ENCODE measurements around the gene NOSTRIN. TPM values are rescaled to one million over a fixed set of nuclear protein-coding genes. Genes with fewer than 3 reads are reported as not detected.
"Not testable (repeated sequence)": the region's sequence is repeated elsewhere in the genome, so short reads cannot be mapped to it uniquely, and the experiment has no call there.

The NOSTRIN gene
- total RNA-seq, 1 donor = 0.27 TPM

DNA sequence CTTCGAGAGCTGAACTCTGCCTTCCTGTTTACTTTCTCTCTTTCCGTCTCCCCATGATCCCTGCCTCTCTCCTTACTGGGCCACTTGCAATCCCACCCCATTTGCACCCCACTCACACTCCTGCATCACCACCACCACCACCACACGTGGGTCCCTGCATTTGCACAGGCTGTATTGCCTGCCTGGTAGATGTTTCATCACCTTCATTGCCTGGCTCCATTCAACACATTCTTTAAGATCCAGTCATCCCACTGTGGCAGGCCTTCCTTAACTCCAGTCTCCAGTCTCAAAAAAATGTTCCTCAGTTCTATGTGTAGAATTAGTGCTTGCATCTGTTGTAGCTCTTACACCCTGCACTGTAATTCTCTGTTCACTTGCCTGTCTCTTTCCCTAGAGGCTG lies 13.9 kb downstream of the NOSTRIN start:
- no peak for DNase-seq (ENCODE audit: low read depth in 2 of 3, low spot score in 2 of 3)

DNA sequence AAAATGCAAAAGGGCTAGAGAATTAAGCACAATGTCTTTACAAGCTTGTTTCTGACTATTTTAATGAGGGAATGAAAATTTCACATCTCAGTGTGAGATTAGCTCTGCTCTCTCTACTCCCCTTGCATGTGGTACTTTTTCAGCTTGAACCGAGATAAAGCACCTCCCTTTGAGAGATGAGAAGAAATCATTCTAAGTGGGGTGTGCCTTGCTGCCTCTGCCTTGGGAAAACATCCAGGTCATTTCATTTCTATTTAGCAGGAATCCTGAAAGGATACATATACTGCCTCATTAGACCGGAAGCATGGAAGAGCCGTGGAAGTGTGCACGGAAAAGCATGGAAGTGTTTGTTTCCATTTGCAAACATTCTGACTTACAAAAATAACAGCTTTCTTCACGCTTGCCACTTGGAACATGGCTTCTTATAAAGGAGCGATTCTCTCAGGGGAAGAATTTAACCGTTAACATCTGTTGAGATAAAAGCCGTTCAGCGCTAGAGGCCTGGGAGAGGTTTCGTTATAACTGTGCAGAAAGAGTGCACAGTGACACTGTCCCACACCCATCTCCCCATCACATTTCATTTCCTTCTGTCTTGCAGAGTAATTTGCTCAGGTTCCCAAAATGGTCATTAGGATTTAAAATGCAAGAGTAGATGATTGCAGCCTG lies 16.7 kb downstream of the NOSTRIN start:
- DNase-seq (ENCODE audit: low read depth in 2 of 3, low spot score in 2 of 3) = no peak

- DNase-seq (ENCODE audit: low read depth in 2 of 3, low spot score in 2 of 3) = no peak
Observed at GRCh38 chr2:168819829-168820489, 17.5 kb downstream of the NOSTRIN start.

DNA sequence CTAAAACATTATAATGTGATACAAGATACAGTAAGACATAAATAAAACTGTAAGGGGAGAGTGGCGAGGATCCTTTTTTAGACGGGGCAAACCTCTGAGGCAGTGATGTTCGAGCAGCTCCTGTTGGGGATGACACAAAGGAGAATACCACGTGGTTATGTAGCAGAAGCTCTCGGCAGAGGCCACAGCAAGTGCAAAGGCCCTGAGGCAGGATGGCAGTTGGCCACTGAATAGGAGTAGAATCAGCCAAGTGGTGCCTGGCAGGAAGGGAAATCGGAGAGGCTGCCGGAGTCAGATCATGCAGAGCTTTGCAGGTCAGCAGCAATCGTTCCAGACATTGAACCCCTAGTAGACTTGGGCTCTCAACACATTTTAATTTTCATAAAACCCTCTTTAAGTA lies 19.1 kb downstream of the NOSTRIN start:
- DNase-seq (ENCODE audit: low read depth in 2 of 3, low spot score in 2 of 3) = no peak

GRCh38 chr2:168821992-168822391 lies 19.6 kb downstream of the NOSTRIN start:
- DNase-seq (ENCODE audit: low read depth in 2 of 3, low spot score in 2 of 3) = no peak

GRCh38 chr2:168825126-168825525 lies 22.7 kb downstream of the NOSTRIN start:
- no peak for DNase-seq (ENCODE audit: low read depth in 2 of 3, low spot score in 2 of 3)

DNA sequence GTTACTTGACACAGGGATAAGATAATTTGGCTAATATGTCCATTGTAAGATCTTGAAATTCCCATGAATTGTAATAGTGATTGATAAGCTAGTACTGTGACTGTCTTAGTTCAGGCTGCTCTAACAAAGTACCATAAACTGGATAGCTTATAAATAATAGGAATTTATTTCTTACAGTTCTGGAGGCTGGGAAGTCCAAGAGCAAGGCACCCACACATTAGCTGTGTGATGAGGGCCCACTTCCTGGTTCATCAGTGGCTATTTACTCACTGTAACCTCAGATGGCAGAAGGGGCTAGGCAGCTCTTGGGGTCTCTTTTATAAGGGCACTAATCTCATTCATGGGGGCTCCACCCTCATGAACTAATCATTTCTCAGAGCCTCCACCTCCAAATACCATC lies 28.5 kb downstream of the NOSTRIN start:
- DNase-seq (ENCODE audit: low read depth in 2 of 3, low spot score in 2 of 3) = no peak

DNA sequence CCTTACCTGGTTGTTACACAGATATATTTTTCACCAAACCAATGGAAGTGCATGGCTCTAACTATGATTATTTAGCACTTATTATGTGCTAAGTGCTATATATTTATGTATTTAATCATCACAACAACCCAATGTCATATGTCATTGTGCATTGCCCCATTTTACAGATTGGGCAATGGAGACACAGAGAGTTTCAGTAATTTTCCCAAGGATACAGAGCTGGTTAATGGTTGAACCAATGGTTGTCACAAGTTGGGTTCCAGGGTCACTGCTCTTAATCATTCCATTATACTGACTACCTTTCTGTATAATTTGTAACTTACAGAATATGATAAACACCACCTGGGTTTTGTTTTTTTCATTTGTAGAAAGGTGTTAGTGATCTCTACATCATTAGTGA lies 29.2 kb downstream of the NOSTRIN start:
- DNase-seq (ENCODE audit: low read depth in 2 of 3, low spot score in 2 of 3) = no peak

DNA sequence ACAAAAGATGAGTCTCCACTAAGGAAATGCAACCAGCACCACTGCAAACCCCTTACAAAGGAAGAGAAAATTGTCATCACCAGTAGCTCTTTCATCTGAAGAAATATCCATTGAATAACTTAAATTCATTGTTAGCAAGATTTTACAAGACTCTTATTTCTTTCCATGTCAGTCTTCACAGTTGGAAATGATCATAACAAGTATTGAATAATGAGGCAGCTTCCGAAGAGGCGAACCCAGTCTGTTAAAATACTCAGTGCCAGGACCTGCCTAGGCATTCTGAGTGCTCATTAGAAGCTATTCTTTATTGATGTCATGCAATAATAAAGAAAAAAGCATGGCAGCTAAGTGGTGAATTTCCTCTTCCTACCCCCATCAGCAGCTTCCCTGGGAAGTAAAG lies 33.5 kb downstream of the NOSTRIN start:
- no peak for DNase-seq (ENCODE audit: low read depth in 2 of 3, low spot score in 2 of 3)

GRCh38 chr2:168841445-168841844 lies 39.0 kb downstream of the NOSTRIN start:
- no peak for DNase-seq (ENCODE audit: low read depth in 2 of 3, low spot score in 2 of 3)

GRCh38 chr2:168843253-168843652 lies 40.8 kb downstream of the NOSTRIN start:
- DNase-seq (ENCODE audit: low read depth in 2 of 3, low spot score in 2 of 3) = no peak

- DNase-seq (ENCODE audit: low read depth in 2 of 3, low spot score in 2 of 3) = peak in 1 of 3 donors; percentile 3
Observed at GRCh38 chr2:168848225-168848624, 45.8 kb downstream of the NOSTRIN start.

DNA sequence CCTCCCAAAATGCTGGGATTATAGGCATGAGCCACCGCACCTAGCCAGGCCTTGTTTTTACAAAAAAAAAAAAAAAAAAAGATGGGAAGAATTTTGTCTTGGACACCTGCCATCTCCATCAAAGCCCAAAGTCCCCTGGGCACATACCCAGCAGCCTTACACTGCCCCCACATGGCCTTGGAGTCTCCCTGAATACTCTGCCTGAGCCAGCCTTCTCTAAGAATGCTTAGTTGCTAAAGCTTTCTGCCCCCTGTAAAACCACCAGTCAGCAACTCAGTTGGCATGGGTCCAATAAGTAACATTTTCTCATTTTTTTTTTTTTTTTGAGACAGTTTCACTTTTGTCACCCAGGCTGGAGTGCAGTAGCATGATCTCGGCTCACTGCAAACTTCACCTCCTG lies 47.2 kb downstream of the NOSTRIN start:
- DNase-seq (ENCODE audit: low read depth in 2 of 3, low spot score in 2 of 3) = peak in 2 of 3 donors; percentile 81 to 93

DNA sequence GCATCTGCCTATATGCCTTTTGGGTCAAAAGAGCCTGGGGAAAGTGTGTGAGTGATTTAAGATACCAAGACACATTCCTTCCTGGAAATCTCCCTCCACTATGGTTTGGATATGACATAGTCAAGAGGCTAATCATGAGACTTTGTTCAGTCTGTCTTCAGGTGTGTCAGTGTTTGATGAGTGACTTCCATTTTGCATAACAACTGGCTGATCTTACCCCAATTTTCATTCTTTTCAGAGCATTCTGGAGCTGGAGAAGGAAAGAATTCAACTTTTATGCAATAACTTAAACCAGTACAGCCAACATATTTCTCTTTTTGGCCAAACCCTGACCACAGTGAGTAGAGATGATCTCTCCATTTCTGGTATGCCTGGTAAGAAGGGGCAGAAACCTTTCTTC lies 48.4 kb downstream of the NOSTRIN start:
- DNase-seq (ENCODE audit: low read depth in 2 of 3, low spot score in 2 of 3) = no peak

GRCh38 chr2:168851674-168852320 lies 49.4 kb downstream of the NOSTRIN start:
- peak in 2 of 3 donors; percentile 92 to 98 for DNase-seq (ENCODE audit: low read depth in 2 of 3, low spot score in 2 of 3)

DNA sequence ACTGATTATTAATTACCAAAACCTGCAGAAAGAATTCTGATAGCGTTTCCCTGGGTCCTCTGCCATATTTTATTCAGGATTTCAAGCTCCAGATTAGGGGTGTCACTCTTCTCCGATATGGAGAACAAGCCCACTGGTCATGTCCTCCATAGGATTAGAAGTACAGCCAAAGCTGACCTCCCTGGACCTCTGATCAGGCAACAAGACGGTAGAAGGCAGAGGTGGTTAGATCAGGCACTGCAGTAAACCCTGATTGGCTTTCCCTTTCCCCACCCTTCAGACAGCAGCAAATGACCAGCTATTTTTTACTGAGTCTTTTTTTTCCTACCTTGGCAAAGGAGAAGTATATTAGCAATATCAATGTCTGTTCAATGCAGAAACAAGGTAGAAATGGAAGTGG lies 50.0 kb downstream of the NOSTRIN start:
- no peak for DNase-seq (ENCODE audit: low read depth in 2 of 3, low spot score in 2 of 3)

DNA sequence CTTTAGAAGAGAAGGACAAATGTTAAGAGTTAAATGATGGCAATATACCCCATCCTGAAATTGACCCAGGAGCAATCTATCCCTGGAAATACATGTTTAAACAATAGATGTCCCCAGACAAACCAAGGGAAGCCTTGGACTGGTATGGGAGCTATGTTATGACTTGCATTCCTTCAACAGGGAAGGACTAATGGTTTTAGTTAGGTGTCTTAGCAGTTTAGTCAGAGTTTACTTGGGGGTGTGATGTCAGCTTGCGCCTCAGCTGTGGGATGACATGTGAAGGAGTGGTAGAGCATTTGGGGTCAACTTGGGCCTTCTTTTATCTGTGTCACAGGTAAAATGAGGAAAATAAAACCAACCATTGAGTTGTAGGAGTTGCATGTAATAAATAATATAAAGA lies 51.0 kb downstream of the NOSTRIN start:
- DNase-seq (ENCODE audit: low read depth in 2 of 3, low spot score in 2 of 3) = no peak

- DNase-seq (ENCODE audit: low read depth in 2 of 3, low spot score in 2 of 3) = no peak
Observed at GRCh38 chr2:168854651-168855050, 52.2 kb downstream of the NOSTRIN start.

- DNase-seq (ENCODE audit: low read depth in 2 of 3, low spot score in 2 of 3) = no peak
Observed at GRCh38 chr2:168855601-168856000, 53.2 kb downstream of the NOSTRIN start.

DNA sequence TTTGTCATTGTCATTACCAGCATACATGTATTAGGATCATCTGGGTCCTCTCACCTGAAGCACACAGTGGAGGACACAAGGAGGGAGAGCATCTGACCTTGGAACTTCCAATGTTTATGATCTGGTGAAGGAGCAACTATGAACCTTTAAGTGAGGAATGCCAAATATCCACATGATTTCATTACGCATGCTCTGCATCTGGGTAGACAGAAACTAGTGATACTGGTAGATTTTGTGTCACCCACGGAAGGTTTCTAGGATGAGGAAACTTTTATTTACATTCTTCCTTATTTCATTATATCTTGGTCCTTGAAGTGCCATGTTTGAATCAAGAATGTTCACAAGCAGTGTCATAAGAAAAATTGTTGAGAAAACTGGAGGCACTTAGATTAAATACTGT lies 55.7 kb downstream of the NOSTRIN start:
- DNase-seq (ENCODE audit: low read depth in 2 of 3, low spot score in 2 of 3) = no peak

GRCh38 chr2:168867164-168867563 lies 64.7 kb downstream of the NOSTRIN start:
- not testable (repeated sequence) for DNase-seq (ENCODE audit: low read depth in 2 of 3, low spot score in 2 of 3)

DNA sequence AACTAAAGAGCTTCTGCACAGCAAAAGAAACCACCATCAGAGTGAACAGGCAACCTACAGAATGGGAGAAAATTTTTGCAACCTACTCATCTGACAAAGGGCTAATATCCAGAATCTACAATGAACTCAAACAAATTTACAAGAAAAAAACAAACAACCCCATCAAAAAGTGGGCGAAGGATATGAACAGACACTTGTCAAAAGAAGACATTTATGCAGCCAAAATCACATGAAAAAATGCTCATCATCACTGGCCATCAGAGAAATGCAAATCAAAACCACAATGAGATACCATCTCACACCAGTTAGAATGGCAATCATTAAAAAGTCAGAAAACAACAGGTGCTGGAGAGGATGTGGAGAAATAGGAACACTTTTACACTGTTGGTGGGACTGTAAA lies 67.9 kb downstream of the NOSTRIN start:
- not testable (repeated sequence) for DNase-seq (ENCODE audit: low read depth in 2 of 3, low spot score in 2 of 3)

Data from hematopoietic multipotent progenitor cell (in vitro differentiated cells).